Measurements from ENCODE around the gene ANKRD34A. TPM values are rescaled to one million over a fixed set of nuclear protein-coding genes. Genes with fewer than 3 reads are reported as not detected.

ANKRD34A gene
- total and polyA plus RNA-seq, 2 of the 13 experiments (the other 11 are each of a cell fraction or from before 2014, with no cell fraction given) = 0.05 to 0.07 TPM

- TF ChIP-seq ZNF430 (CRISPR knock-in tag; IDR thresholded peaks at IDR 0.05) = peak; percentile 68; the same call in 1 of the 2 replicates
- TF ChIP-seq GTF2F1 (IDR thresholded peaks at IDR 0.05; ENCODE audit: low read length) = no peak
- TF ChIP-seq ZMYM3 (CRISPR knock-in tag; IDR thresholded peaks at IDR 0.05) = peak; percentile 44; the same call in 1 of the 2 replicates
- peak; percentile 85; the same call in 1 of the 2 replicates for TF ChIP-seq ARID4A (CRISPR knock-in tag; IDR thresholded peaks at IDR 0.05; ENCODE audit: borderline replicate concordance)
- no peak for TF ChIP-seq ZNF646 (CRISPR knock-in tag; IDR thresholded peaks at IDR 0.05)
- peak; percentile 79 for TF ChIP-seq NRL (CRISPR knock-in tag; IDR thresholded peaks at IDR 0.05; ENCODE audit: borderline replicate concordance)
- TF ChIP-seq NR2F2 (IDR thresholded peaks at IDR 0.05; ENCODE audit: borderline replicate concordance, low read depth) = 0 out of 2 replicates have a peak, but pooled peaks have one; percentile 8
- TF ChIP-seq ETV6 (CRISPR knock-in tag; conservative IDR thresholded peaks at IDR 0.05) = 0 out of 2 replicates have a peak, but pooled peaks have one; percentile 24
- TF ChIP-seq PATZ1 (CRISPR knock-in tag; IDR thresholded peaks at IDR 0.05) = peak; percentile 55; the same call in 1 of the 2 replicates
- TF ChIP-seq ZNF432 (CRISPR knock-in tag; IDR thresholded peaks at IDR 0.05; ENCODE audit: borderline replicate concordance) = no peak
- peak; percentile 28; the same call in 1 of the 2 replicates for TF ChIP-seq GATAD2A (CRISPR knock-in tag; IDR thresholded peaks at IDR 0.05)
- TF ChIP-seq ZNF562 (CRISPR knock-in tag; IDR thresholded peaks at IDR 0.05; ENCODE audit: borderline replicate concordance) = no peak
- TF ChIP-seq DZIP1 (CRISPR knock-in tag; IDR thresholded peaks at IDR 0.05) = 0 out of 2 replicates have a peak, but pooled peaks have one; percentile 21
These were observed 3.8 kb downstream of the ANKRD34A start (continued) for GRCh38 chr1:145960468-145961108.
